Left lobe of liver (tissue), 2 donors: Measurements from ENCODE around the gene DYNLL2. TPM values are rescaled to one million over a fixed set of nuclear protein-coding genes. Genes with fewer than 3 reads are reported as not detected.
"Not testable (repeated sequence)": the region's sequence is repeated elsewhere in the genome, so short reads cannot be mapped to it uniquely, and the experiment has no call there.

Source experiments
- ATAC-seq: fragments of 200-7000 bp; cut with Tn5 transposase; one replicate; pipeline ENCODE4 v1.9.1; 2020; ENCODE audit warnings: mild to moderate bottlenecking, moderate library complexity
- DNase-seq: peaks from one replicate; pipeline ENCODE4 v3.0.0-alpha.2; 2020; ENCODE audit warnings: low spot score
- total RNA-seq: library from RNA; stranded (reverse); gene quantifications from one replicate; pipeline ENCODE4 v1.2.1, GENCODE V29; 2021
- donor health status: DM: no; HTN: no; CAD: no; lungs with moderate emphysema.
- donor health status: DM: no; HTN: yes; CAD: no.

Gene DYNLL2
- total RNA-seq, 1 donor from 2014 or later, result 24.4 TPM

GRCh38 chr17:58097384-58098088 lies 14.3 kb downstream of the DYNLL2 start:
- ATAC-seq, result peak; percentile 80
- DNase-seq, result no peak

- DNase-seq, result no peak
- no peak for ATAC-seq
Measured at GRCh38 chr17:58100506-58100905, 17.3 kb downstream of the DYNLL2 start.

GRCh38 chr17:58101898-58102297 lies 18.7 kb downstream of the DYNLL2 start:
- DNase-seq, ATAC-seq: not testable (repeated sequence)

GRCh38 chr17:58105093-58105492 lies 21.9 kb downstream of the DYNLL2 start:
- no peak for ATAC-seq
- no peak for DNase-seq

- DNase-seq (no peak), ATAC-seq (no peak)
Measured at GRCh38 chr17:58107306-58107705, 24.1 kb downstream of the DYNLL2 start.

GRCh38 chr17:58109197-58109596 lies 26.0 kb downstream of the DYNLL2 start:
- ATAC-seq, result no peak
- no peak for DNase-seq

- DNase-seq, result no peak
- ATAC-seq, result no peak
Measured at GRCh38 chr17:58110012-58110411, 26.8 kb downstream of the DYNLL2 start.

- DNase-seq, result no peak
- no peak for ATAC-seq
Measured at GRCh38 chr17:58111676-58112075, 28.5 kb downstream of the DYNLL2 start.

- peak; percentile 77 for DNase-seq
- ATAC-seq, result peak; percentile 99
Measured at GRCh38 chr17:58112970-58113631, 29.9 kb downstream of the DYNLL2 start.

GRCh38 chr17:58113947-58114346 lies 30.7 kb downstream of the DYNLL2 start:
- DNase-seq, result no peak
- no peak for ATAC-seq

GRCh38 chr17:58117382-58117781 lies 34.2 kb downstream of the DYNLL2 start:
- no peak for DNase-seq
- ATAC-seq, result no peak

- DNase-seq, result no peak
Measured at GRCh38 chr17:58119491-58119890, 36.3 kb downstream of the DYNLL2 start.

GRCh38 chr17:58120195-58120822 lies 37.1 kb downstream of the DYNLL2 start:
- ATAC-seq, result peak; percentile 81
- DNase-seq, result no peak

More at GRCh38 chr17:58119491-58119890, 36.3 kb downstream of the DYNLL2 start:
- ATAC-seq, result no peak

GRCh38 chr17:58121925-58122324 lies 38.7 kb downstream of the DYNLL2 start:
- no peak for DNase-seq

GRCh38 chr17:58127846-58128245 lies 44.6 kb downstream of the DYNLL2 start:
- no peak for ATAC-seq
- DNase-seq, result no peak

More at GRCh38 chr17:58121925-58122324, 38.7 kb downstream of the DYNLL2 start:
- no peak for ATAC-seq

GRCh38 chr17:58132697-58133096 lies 49.5 kb downstream of the DYNLL2 start:
- DNase-seq, ATAC-seq: not testable (repeated sequence)

GRCh38 chr17:58136669-58137279 lies 53.6 kb downstream of the DYNLL2 start:
- no peak for DNase-seq
- ATAC-seq, result peak; percentile 87

- no peak for ATAC-seq
Measured at GRCh38 chr17:58141505-58141904, 58.3 kb downstream of the DYNLL2 start.

GRCh38 chr17:58143335-58143734 lies 60.1 kb downstream of the DYNLL2 start:
- not testable (repeated sequence) for ATAC-seq, DNase-seq

More at GRCh38 chr17:58141505-58141904, 58.3 kb downstream of the DYNLL2 start:
- DNase-seq, result no peak

- ATAC-seq (no peak), DNase-seq (no peak)
Measured at GRCh38 chr17:58144801-58145200, 61.6 kb downstream of the DYNLL2 start.
